Measurements from ENCODE around the gene HYAL3. TPM values are rescaled to one million over a fixed set of nuclear protein-coding genes. Genes with fewer than 3 reads are reported as not detected.

HYAL3 gene
- total RNA-seq, 4 donors from 2014 or later: 1.9 to 3.9 (median 3.3) TPM; not detected in 1

DNA sequence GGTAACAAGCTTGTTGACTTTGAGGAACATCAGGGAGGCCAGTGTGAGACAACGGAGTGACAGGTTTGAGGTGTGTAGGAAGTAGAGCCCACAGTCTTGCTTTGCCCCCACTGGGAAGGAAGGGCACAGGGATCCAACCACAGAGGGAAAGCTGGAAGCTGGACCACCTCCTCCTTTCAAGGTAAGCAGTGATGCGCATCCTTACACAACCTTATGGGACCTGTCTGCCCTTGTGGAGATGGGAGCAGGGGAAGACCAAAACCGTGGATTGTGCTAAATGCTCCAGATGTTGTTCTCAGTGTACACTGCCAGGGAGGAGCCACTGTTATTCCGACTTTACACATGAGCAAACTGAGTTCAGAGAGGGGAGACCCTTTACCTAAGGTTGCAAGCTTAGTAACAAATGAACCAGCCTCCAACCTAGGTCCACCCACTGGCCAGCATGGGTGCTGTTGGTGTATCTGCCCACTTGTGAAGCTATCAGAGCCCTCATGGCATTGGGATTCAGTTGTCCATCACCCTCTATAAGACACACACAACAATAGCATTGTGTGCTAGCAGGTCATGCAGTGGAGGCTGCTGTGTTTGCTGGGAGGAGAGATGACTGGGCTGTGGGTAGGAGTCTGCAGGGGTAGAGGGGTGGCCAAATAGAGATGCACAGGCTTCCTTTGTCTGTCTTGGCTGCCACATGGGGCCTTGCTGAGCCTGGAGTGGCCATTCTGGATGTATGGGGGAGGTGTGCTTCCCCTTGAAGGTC, 20.9 kb downstream of the HYAL3 start:
- DNase-seq: no peak
- peak overlapping the region in 1 of 2 donors; percentile 33 for H3K27ac ChIP-seq

GRCh38 chr3:50276762-50277101, 22.5 kb downstream of the HYAL3 start:
- Histone ChIP-seq H3K27me3 (no peaks in the 10 kb centered on the region), H3K36me3 (no peaks in the 10 kb centered on the region), H3K9me3 (no peaks in the 10 kb centered on the region), H3K27ac (no peak overlapping the region), H3K4me3 (no peak overlapping the region), H3K4me1 (peaks cover 0 to 6% of the 10 kb centered on the region in 2 donors)
- DNase-seq: no peak
- intact Hi-C loops (cut with DNase I; ENCODE audit: low total_unique reads): loop anchor here (5.0 kb wide), 1 partner anchor 84 kb away; the partner anchor contains the start of gene GNAT1
- TF ChIP-seq, protein P1, sequence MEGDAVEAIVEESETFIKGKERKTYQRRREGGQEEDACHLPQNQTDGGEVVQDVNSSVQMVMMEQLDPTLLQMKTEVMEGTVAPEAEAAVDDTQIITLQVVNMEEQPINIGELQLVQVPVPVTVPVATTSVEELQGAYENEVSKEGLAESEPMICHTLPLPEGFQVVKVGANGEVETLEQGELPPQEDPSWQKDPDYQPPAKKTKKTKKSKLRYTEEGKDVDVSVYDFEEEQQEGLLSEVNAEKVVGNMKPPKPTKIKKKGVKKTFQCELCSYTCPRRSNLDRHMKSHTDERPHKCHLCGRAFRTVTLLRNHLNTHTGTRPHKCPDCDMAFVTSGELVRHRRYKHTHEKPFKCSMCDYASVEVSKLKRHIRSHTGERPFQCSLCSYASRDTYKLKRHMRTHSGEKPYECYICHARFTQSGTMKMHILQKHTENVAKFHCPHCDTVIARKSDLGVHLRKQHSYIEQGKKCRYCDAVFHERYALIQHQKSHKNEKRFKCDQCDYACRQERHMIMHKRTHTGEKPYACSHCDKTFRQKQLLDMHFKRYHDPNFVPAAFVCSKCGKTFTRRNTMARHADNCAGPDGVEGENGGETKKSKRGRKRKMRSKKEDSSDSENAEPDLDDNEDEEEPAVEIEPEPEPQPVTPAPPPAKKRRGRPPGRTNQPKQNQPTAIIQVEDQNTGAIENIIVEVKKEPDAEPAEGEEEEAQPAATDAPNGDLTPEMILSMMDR (IDR thresholded peaks at IDR 0.05): no peak
- TF ChIP-seq POLR2A (IDR thresholded peaks at IDR 0.05): no peak

More for the DNA sequence above, 20.9 kb downstream of the HYAL3 start:
- Histone ChIP-seq H3K36me3 (no peaks in the 10 kb centered on the region), H3K9me3 (no peaks in the 10 kb centered on the region), H3K4me1 (peaks cover 0 to 6% of the 10 kb centered on the region in 2 donors), H3K27me3 (no peaks in the 10 kb centered on the region), H3K4me3 (no peak overlapping the region)
- intact Hi-C loops (cut with DNase I; ENCODE audit: low total_unique reads): loop anchor here (5.0 kb wide), 1 partner anchor 86 kb away; the partner anchor contains the start of gene GNAT1
- TF ChIP-seq, protein P1 (IDR thresholded peaks at IDR 0.05): no peak
- TF ChIP-seq POLR2A (IDR thresholded peaks at IDR 0.05): no peak

- Histone ChIP-seq H3K4me1 (peaks cover 0 to 8% of the 10 kb centered on the region in 2 donors), H3K27ac (no peak overlapping the region), H3K4me3 (no peak overlapping the region), H3K36me3 (no peaks in the 10 kb centered on the region), H3K27me3 (no peaks in the 10 kb centered on the region), H3K9me3 (no peaks in the 10 kb centered on the region)
- intact Hi-C loops (cut with DNase I; ENCODE audit: low total_unique reads): loop anchor here (5.0 kb wide), 1 partner anchor 84 kb away; the partner anchor contains the start of gene GNAT1
- DNase-seq: peak in 1 of 2 donors; percentile 19
- TF ChIP-seq, protein P1 (IDR thresholded peaks at IDR 0.05): no peak
- TF ChIP-seq POLR2A (IDR thresholded peaks at IDR 0.05): no peak
Observed at GRCh38 chr3:50275996-50276761, 23.0 kb downstream of the HYAL3 start.

DNA sequence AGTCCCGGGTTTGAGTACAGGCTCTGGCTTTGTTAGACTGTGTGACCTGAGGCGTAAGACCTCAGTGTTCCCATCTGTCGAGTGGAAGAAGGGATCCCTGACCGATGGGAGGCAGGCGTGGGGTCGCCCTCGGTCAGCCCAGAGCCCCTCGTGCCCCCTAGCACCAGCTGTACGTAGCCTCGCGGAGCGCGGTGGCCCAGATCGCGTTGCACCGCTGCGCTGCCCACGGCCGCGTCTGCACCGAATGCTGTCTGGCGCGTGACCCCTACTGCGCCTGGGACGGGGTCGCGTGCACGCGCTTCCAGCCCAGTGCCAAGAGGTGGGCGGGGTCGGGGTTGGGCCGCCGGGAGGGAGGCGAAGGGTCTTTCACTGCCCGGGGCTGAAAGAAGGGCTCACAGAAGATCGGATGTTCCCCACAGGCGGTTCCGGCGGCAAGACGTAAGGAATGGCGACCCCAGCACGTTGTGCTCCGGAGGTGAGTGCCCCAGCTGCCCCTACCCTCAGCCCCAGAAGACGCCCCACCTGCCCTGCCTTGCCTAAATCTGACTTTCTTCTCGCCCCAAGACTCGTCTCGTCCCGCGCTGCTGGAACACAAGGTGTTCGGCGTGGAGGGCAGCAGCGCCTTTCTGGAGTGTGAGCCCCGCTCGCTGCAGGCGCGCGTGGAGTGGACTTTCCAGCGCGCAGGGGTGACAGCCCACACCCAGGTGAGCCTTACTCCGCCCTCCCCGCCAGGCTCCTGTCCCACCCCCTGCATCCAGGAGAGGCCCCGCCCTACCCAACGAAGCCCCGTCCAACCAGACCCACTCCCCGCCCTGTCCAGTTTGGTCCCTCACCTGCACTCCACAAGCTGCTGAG, 23.8 kb downstream of the HYAL3 start:
- intact Hi-C loops (cut with DNase I; ENCODE audit: low total_unique reads): loop anchor here (5.0 kb wide), 1 partner anchor 83 kb away; the partner anchor contains the start of gene GNAT1
- H3K4me3 ChIP-seq: no peak overlapping the region
- no peaks in the 10 kb centered on the region for H3K36me3 ChIP-seq
- TF ChIP-seq, protein P1 (IDR thresholded peaks at IDR 0.05): no peak
- TF ChIP-seq POLR2A (IDR thresholded peaks at IDR 0.05): no peak
- DNase-seq: no peak
- no peak overlapping the region for H3K27ac ChIP-seq
- H3K27me3 ChIP-seq: no peaks in the 10 kb centered on the region
- H3K4me1 ChIP-seq: peaks cover 0 to 12% of the 10 kb centered on the region in 2 donors
- no peaks in the 10 kb centered on the region for H3K9me3 ChIP-seq
